ENCODE measurements around the gene TNFAIP2. TPM values are rescaled to one million over a fixed set of nuclear protein-coding genes. Genes with fewer than 3 reads are reported as not detected.

TNFAIP2 gene
- 21.9 TPM for total RNA-seq

GRCh38 chr14:103122947-103123633, at the start of gene TNFAIP2:
TSS of gene TNFAIP2 (plus strand) at chr14:103123461. CDS start at chr14:103126458, 2,997 bp downstream.
- Histone ChIP-seq H3K4me1 (ENCODE audit: control insufficient read depth in 3 of 3, insufficient read depth in 3 of 3, low read length in 3 of 3) (peaks cover 74 to 75% (median 75%) of the 10 kb centered on the region in 3 donors), H3K4me3 (ENCODE audit: low read length in 3 of 3) (peak within 1 kb of the TSS; percentile 55 to 77 (median 67)), H3K9ac (ENCODE audit: low read depth in 1 of 3, low read length in 3 of 3) (peak within 1 kb of the TSS; percentile 65 to 85 (median 76)), H3K27ac (ENCODE audit: low read depth, low read length) (peak within 1 kb of the TSS; percentile 88), H3K9me3 (ENCODE audit: control insufficient read depth in 3 of 3, low read length in 3 of 3) (no peaks in the 10 kb centered on the region), H3K27me3 (ENCODE audit: control insufficient read depth in 3 of 3, insufficient read depth in 3 of 3, low read length in 3 of 3) (no peaks in the 10 kb centered on the region), H3K36me3 (ENCODE audit: control insufficient read depth in 3 of 3, insufficient read depth in 3 of 3, low read length in 3 of 3) (peaks cover 0 to 3% (median under 1%) of the 10 kb centered on the region in 3 donors)

GRCh38 chr14:103073876-103074728, 49.2 kb upstream of the TNFAIP2 start:
- peaks cover 7 to 23% (median 22%) of the 10 kb centered on the region in 3 donors for H3K4me1 ChIP-seq (ENCODE audit: control insufficient read depth in 3 of 3, insufficient read depth in 3 of 3, low read length in 3 of 3)
- no peaks in the 10 kb centered on the region for H3K27me3 ChIP-seq (ENCODE audit: control insufficient read depth in 3 of 3, insufficient read depth in 3 of 3, low read length in 3 of 3)
- H3K36me3 ChIP-seq (ENCODE audit: control insufficient read depth in 3 of 3, insufficient read depth in 3 of 3, low read length in 3 of 3), result no peaks in the 10 kb centered on the region
- H3K9ac ChIP-seq (ENCODE audit: low read depth in 1 of 3, low read length in 3 of 3), result peak overlapping the region in 2 of 3 donors; percentile 3 to 14
- no peaks in the 10 kb centered on the region for H3K9me3 ChIP-seq (ENCODE audit: control insufficient read depth in 3 of 3, low read length in 3 of 3)
- no peak overlapping the region for H3K27ac ChIP-seq (ENCODE audit: low read depth, low read length)
- H3K4me3 ChIP-seq (ENCODE audit: low read length in 3 of 3), result no peak overlapping the region

- Histone ChIP-seq H3K27me3 (ENCODE audit: control insufficient read depth in 3 of 3, insufficient read depth in 3 of 3, low read length in 3 of 3) (no peaks in the 10 kb centered on the region), H3K9ac (ENCODE audit: low read depth in 1 of 3, low read length in 3 of 3) (peak overlapping the region; percentile 14 to 70 (median 20)), H3K36me3 (ENCODE audit: control insufficient read depth in 3 of 3, insufficient read depth in 3 of 3, low read length in 3 of 3) (no peaks in the 10 kb centered on the region), H3K9me3 (ENCODE audit: control insufficient read depth in 3 of 3, low read length in 3 of 3) (no peaks in the 10 kb centered on the region), H3K4me1 (ENCODE audit: control insufficient read depth in 3 of 3, insufficient read depth in 3 of 3, low read length in 3 of 3) (peaks cover 7 to 23% (median 22%) of the 10 kb centered on the region in 3 donors), H3K4me3 (ENCODE audit: low read length in 3 of 3) (peak overlapping the region; percentile 2 to 56 (median 54)), H3K27ac (ENCODE audit: low read depth, low read length) (no peak overlapping the region)
Measured at GRCh38 chr14:103074729-103075367, 48.4 kb upstream of the TNFAIP2 start.

GRCh38 chr14:103078420-103078749, 44.9 kb upstream of the TNFAIP2 start:
- no peaks in the 10 kb centered on the region for H3K9me3 ChIP-seq (ENCODE audit: control insufficient read depth in 3 of 3, low read length in 3 of 3)
- H3K4me1 ChIP-seq (ENCODE audit: control insufficient read depth in 3 of 3, insufficient read depth in 3 of 3, low read length in 3 of 3), result peaks cover 3 to 18% (median 15%) of the 10 kb centered on the region in 3 donors
- no peak overlapping the region for H3K9ac ChIP-seq (ENCODE audit: low read depth in 1 of 3, low read length in 3 of 3)
- no peak overlapping the region for H3K4me3 ChIP-seq (ENCODE audit: low read length in 3 of 3)
- peaks cover 3 to 20% (median 8%) of the 10 kb centered on the region in 3 donors for H3K27me3 ChIP-seq (ENCODE audit: control insufficient read depth in 3 of 3, insufficient read depth in 3 of 3, low read length in 3 of 3)
- no peak overlapping the region for H3K27ac ChIP-seq (ENCODE audit: low read depth, low read length)
- no peaks in the 10 kb centered on the region for H3K36me3 ChIP-seq (ENCODE audit: control insufficient read depth in 3 of 3, insufficient read depth in 3 of 3, low read length in 3 of 3)

- Histone ChIP-seq H3K9me3 (ENCODE audit: control insufficient read depth in 3 of 3, low read length in 3 of 3) (no peaks in the 10 kb centered on the region), H3K4me1 (ENCODE audit: control insufficient read depth in 3 of 3, insufficient read depth in 3 of 3, low read length in 3 of 3) (peaks cover 3 to 17% (median 12%) of the 10 kb centered on the region in 3 donors), H3K27me3 (ENCODE audit: control insufficient read depth in 3 of 3, insufficient read depth in 3 of 3, low read length in 3 of 3) (peaks cover 3 to 20% (median 8%) of the 10 kb centered on the region in 3 donors), H3K9ac (ENCODE audit: low read depth in 1 of 3, low read length in 3 of 3) (no peak overlapping the region), H3K36me3 (ENCODE audit: control insufficient read depth in 3 of 3, insufficient read depth in 3 of 3, low read length in 3 of 3) (no peaks in the 10 kb centered on the region), H3K27ac (ENCODE audit: low read depth, low read length) (no peak overlapping the region), H3K4me3 (ENCODE audit: low read length in 3 of 3) (no peak overlapping the region)
Measured at GRCh38 chr14:103078860-103079587, 44.2 kb upstream of the TNFAIP2 start.

- Histone ChIP-seq H3K27ac (ENCODE audit: low read depth, low read length) (no peak overlapping the region), H3K27me3 (ENCODE audit: control insufficient read depth in 3 of 3, insufficient read depth in 3 of 3, low read length in 3 of 3) (peaks cover 25 to 43% (median 26%) of the 10 kb centered on the region in 3 donors), H3K9ac (ENCODE audit: low read depth in 1 of 3, low read length in 3 of 3) (no peak overlapping the region), H3K4me1 (ENCODE audit: control insufficient read depth in 3 of 3, insufficient read depth in 3 of 3, low read length in 3 of 3) (peaks cover 0 to 4% (median 3%) of the 10 kb centered on the region in 3 donors), H3K9me3 (ENCODE audit: control insufficient read depth in 3 of 3, low read length in 3 of 3) (no peaks in the 10 kb centered on the region), H3K4me3 (ENCODE audit: low read length in 3 of 3) (no peak overlapping the region), H3K36me3 (ENCODE audit: control insufficient read depth in 3 of 3, insufficient read depth in 3 of 3, low read length in 3 of 3) (no peaks in the 10 kb centered on the region)
Measured at GRCh38 chr14:103081951-103082350, 41.3 kb upstream of the TNFAIP2 start.

- peaks cover 0 to 4% (median 3%) of the 10 kb centered on the region in 3 donors for H3K4me1 ChIP-seq (ENCODE audit: control insufficient read depth in 3 of 3, insufficient read depth in 3 of 3, low read length in 3 of 3)
- H3K9me3 ChIP-seq (ENCODE audit: control insufficient read depth in 3 of 3, low read length in 3 of 3), result no peaks in the 10 kb centered on the region
- no peak within 1 kb of the TSS for H3K9ac ChIP-seq (ENCODE audit: low read depth in 1 of 3, low read length in 3 of 3)
- H3K4me3 ChIP-seq (ENCODE audit: low read length in 3 of 3), result no peak within 1 kb of the TSS
- H3K36me3 ChIP-seq (ENCODE audit: control insufficient read depth in 3 of 3, insufficient read depth in 3 of 3, low read length in 3 of 3), result no peaks in the 10 kb centered on the region
- no peak within 1 kb of the TSS for H3K27ac ChIP-seq (ENCODE audit: low read depth, low read length)
- H3K27me3 ChIP-seq (ENCODE audit: control insufficient read depth in 3 of 3, insufficient read depth in 3 of 3, low read length in 3 of 3), result peaks cover 26 to 45% (median 28%) of the 10 kb centered on the region in 3 donors
Measured at GRCh38 chr14:103084021-103084919, 39.0 kb upstream of the TNFAIP2 start, which contains the start of gene LBHD2. TSS of gene LBHD2 (plus strand) at chr14:103084210. CDS start at chr14:103086013, 1,803 bp downstream.

GRCh38 chr14:103085106-103086091, 37.9 kb upstream of the TNFAIP2 start:
- H3K4me1 ChIP-seq (ENCODE audit: control insufficient read depth in 3 of 3, insufficient read depth in 3 of 3, low read length in 3 of 3), result peaks cover 0 to 4% (median 3%) of the 10 kb centered on the region in 3 donors
- no peak overlapping the region for H3K4me3 ChIP-seq (ENCODE audit: low read length in 3 of 3)
- no peaks in the 10 kb centered on the region for H3K9me3 ChIP-seq (ENCODE audit: control insufficient read depth in 3 of 3, low read length in 3 of 3)
- no peak overlapping the region for H3K9ac ChIP-seq (ENCODE audit: low read depth in 1 of 3, low read length in 3 of 3)
- peaks cover 26 to 41% (median 28%) of the 10 kb centered on the region in 3 donors for H3K27me3 ChIP-seq (ENCODE audit: control insufficient read depth in 3 of 3, insufficient read depth in 3 of 3, low read length in 3 of 3)
- H3K36me3 ChIP-seq (ENCODE audit: control insufficient read depth in 3 of 3, insufficient read depth in 3 of 3, low read length in 3 of 3), result no peaks in the 10 kb centered on the region
- no peak overlapping the region for H3K27ac ChIP-seq (ENCODE audit: low read depth, low read length)
